ENCODE measurements around the gene CDKAL1. TPM values are rescaled to one million over a fixed set of nuclear protein-coding genes. Genes with fewer than 3 reads are reported as not detected.

CDKAL1 gene
- total RNA-seq, 2 experiments from 2014 or later, result 22.1 to 23.4 TPM

GRCh38 chr6:20876561-20876960 is 342.3 kb downstream of the CDKAL1 start:
- peaks cover 17% of the 10 kb centered on the region for H3K36me3 Mint-ChIP-seq (ENCODE audit: low read depth)
- ATAC-seq, result no peak
- CTCF ChIA-PET, result interaction anchor here (1.7 kb wide), 1 partner anchor 717 kb away, joined by 3 read pairs; the partner anchor contains the start of gene SOX4

GRCh38 chr6:20877008-20877937 is 343.0 kb downstream of the CDKAL1 start:
- peak; percentile 62 for DNase-seq
- ATAC-seq, result peak; percentile 98
- H3K27me3 Mint-ChIP-seq, result no peaks in the 10 kb centered on the region
- intact Hi-C loops (cut with DNase I, micrococcal nuclease), result loop anchor here (1.0 to 10.0 kb wide), 7 partner anchors 42 to 712 kb away; no protein-coding TSS in a partner anchor
- H3K36me3 Mint-ChIP-seq (ENCODE audit: low read depth), result peaks cover 24% of the 10 kb centered on the region
- CTCF ChIA-PET, result interaction anchor here (0.7 to 1.7 kb wide), 2 partner anchors 712 to 717 kb away, joined by 3 to 4 read pairs; partner anchors contain the start of gene SOX4
- POLR2A ChIA-PET, result interaction anchor here (0.5 to 1.1 kb wide), 4 partner anchors 42 to 590 kb away, joined by 3 to 7 read pairs (median 4); no protein-coding TSS in a partner anchor
- H3K4me1 Mint-ChIP-seq, result peaks cover 14% of the 10 kb centered on the region
- peaks cover 11% of the 10 kb centered on the region for H3K9me3 Mint-ChIP-seq (ENCODE audit: low read depth)
- H3K27ac Mint-ChIP-seq, result peak overlapping the region; percentile 74
- H3K4me3 Mint-ChIP-seq, result no peak overlapping the region

More at GRCh38 chr6:20876561-20876960, 342.3 kb downstream of the CDKAL1 start:
- intact Hi-C loops (cut with DNase I, micrococcal nuclease), result loop anchor here (2.0 to 10.0 kb wide), 4 partner anchors 388 to 712 kb away; no protein-coding TSS in a partner anchor
- peaks cover 3% of the 10 kb centered on the region for H3K9me3 Mint-ChIP-seq (ENCODE audit: low read depth)
- H3K27me3 Mint-ChIP-seq, result no peaks in the 10 kb centered on the region
- H3K4me3 Mint-ChIP-seq, result no peak overlapping the region
- H3K27ac Mint-ChIP-seq, result no peak overlapping the region
- DNase-seq, result no peak
- POLR2A ChIA-PET, result no interaction called here
- peaks cover 14% of the 10 kb centered on the region for H3K4me1 Mint-ChIP-seq

- intact Hi-C loops (cut with DNase I, micrococcal nuclease), result loop anchor here (5.0 to 10.0 kb wide), 3 partner anchors 386 to 708 kb away; no protein-coding TSS in a partner anchor
These were observed 344.9 kb downstream of the CDKAL1 start for GRCh38 chr6:20879121-20879520.

GRCh38 chr6:20879526-20879925 is 345.3 kb downstream of the CDKAL1 start:
- CTCF ChIA-PET, result interaction anchor here (0.6 kb wide), 1 partner anchor 636 kb away, joined by 3 read pairs; no protein-coding TSS in a partner anchor
- Mint-ChIP-seq H3K36me3 (ENCODE audit: low read depth) (peaks cover 40% of the 10 kb centered on the region), H3K4me1 (peaks cover 14% of the 10 kb centered on the region), H3K27ac (no peak overlapping the region), H3K27me3 (no peaks in the 10 kb centered on the region), H3K9me3 (ENCODE audit: low read depth) (peaks cover 22% of the 10 kb centered on the region), H3K4me3 (no peak overlapping the region)
- ATAC-seq (no peak), DNase-seq (no peak)
- POLR2A ChIA-PET, result no interaction called here
- intact Hi-C loops (cut with DNase I, micrococcal nuclease), result loop anchor here (5.0 to 10.0 kb wide), 3 partner anchors 385 to 708 kb away; no protein-coding TSS in a partner anchor

More at GRCh38 chr6:20879121-20879520, 344.9 kb downstream of the CDKAL1 start:
- CTCF ChIA-PET, result no interaction called here
- DNase-seq (no peak), ATAC-seq (no peak)
- H3K4me1 Mint-ChIP-seq, result peaks cover 14% of the 10 kb centered on the region
- no peak overlapping the region for H3K4me3 Mint-ChIP-seq
- no peaks in the 10 kb centered on the region for H3K27me3 Mint-ChIP-seq
- H3K9me3 Mint-ChIP-seq (ENCODE audit: low read depth), result peaks cover 18% of the 10 kb centered on the region
- H3K27ac Mint-ChIP-seq, result no peak overlapping the region
- POLR2A ChIA-PET, result no interaction called here
- peaks cover 36% of the 10 kb centered on the region for H3K36me3 Mint-ChIP-seq (ENCODE audit: low read depth)

GRCh38 chr6:20881365-20881764 is 347.1 kb downstream of the CDKAL1 start:
- Mint-ChIP-seq H3K4me1 (peaks cover 14% of the 10 kb centered on the region), H3K4me3 (no peak overlapping the region), H3K27ac (no peak overlapping the region), H3K36me3 (ENCODE audit: low read depth) (peaks cover 49% of the 10 kb centered on the region), H3K27me3 (no peaks in the 10 kb centered on the region), H3K9me3 (ENCODE audit: low read depth) (peaks cover 29% of the 10 kb centered on the region)
- intact Hi-C loops (cut with DNase I, micrococcal nuclease), result no loop called here
- CTCF ChIA-PET, result interaction anchor here (0.7 kb wide), 1 partner anchor 476 kb away, joined by 4 read pairs; no protein-coding TSS in a partner anchor
- POLR2A ChIA-PET, result no interaction called here
- DNase-seq, result no peak
- ATAC-seq, result no peak

GRCh38 chr6:20882014-20882413 is 347.8 kb downstream of the CDKAL1 start:
- Mint-ChIP-seq H3K36me3 (ENCODE audit: low read depth) (peaks cover 49% of the 10 kb centered on the region), H3K4me1 (peaks cover 12% of the 10 kb centered on the region), H3K4me3 (no peak overlapping the region), H3K27ac (no peak overlapping the region), H3K27me3 (no peaks in the 10 kb centered on the region), H3K9me3 (ENCODE audit: low read depth) (peaks cover 32% of the 10 kb centered on the region)
- intact Hi-C loops (cut with DNase I, micrococcal nuclease), result no loop called here
- ATAC-seq (no peak), DNase-seq (no peak)
- ChIA-PET POLR2A (no interaction called here), CTCF (interaction anchor here (0.7 kb wide), 1 partner anchor 476 kb away, joined by 4 read pairs; no protein-coding TSS in a partner anchor)

GRCh38 chr6:20885076-20885475 is 350.8 kb downstream of the CDKAL1 start:
- peaks cover 53% of the 10 kb centered on the region for H3K36me3 Mint-ChIP-seq (ENCODE audit: low read depth)
- no peak for DNase-seq
- no peak overlapping the region for H3K4me3 Mint-ChIP-seq
- ChIA-PET POLR2A (no interaction called here), CTCF (no interaction called here)
- H3K27ac Mint-ChIP-seq, result no peak overlapping the region
- H3K27me3 Mint-ChIP-seq, result no peaks in the 10 kb centered on the region
- intact Hi-C loops (cut with DNase I, micrococcal nuclease), result no loop called here
- peaks cover 40% of the 10 kb centered on the region for H3K9me3 Mint-ChIP-seq (ENCODE audit: low read depth)
- H3K4me1 Mint-ChIP-seq, result no peaks in the 10 kb centered on the region
- ATAC-seq, result no peak

- DNase-seq (no peak), ATAC-seq (no peak)
- H3K27ac Mint-ChIP-seq, result no peak overlapping the region
- ChIA-PET POLR2A (no interaction called here), CTCF (no interaction called here)
- H3K4me3 Mint-ChIP-seq, result no peak overlapping the region
- intact Hi-C loops (cut with DNase I, micrococcal nuclease), result no loop called here
- peaks cover 22% of the 10 kb centered on the region for H3K36me3 Mint-ChIP-seq (ENCODE audit: low read depth)
- peaks cover 12% of the 10 kb centered on the region for H3K9me3 Mint-ChIP-seq (ENCODE audit: low read depth)
- H3K27me3 Mint-ChIP-seq, result no peaks in the 10 kb centered on the region
- H3K4me1 Mint-ChIP-seq, result no peaks in the 10 kb centered on the region
These were observed 356.9 kb downstream of the CDKAL1 start for GRCh38 chr6:20891161-20891560.

- Mint-ChIP-seq H3K4me3 (no peak overlapping the region), H3K36me3 (ENCODE audit: low read depth) (peaks cover 28% of the 10 kb centered on the region), H3K27me3 (no peaks in the 10 kb centered on the region), H3K4me1 (no peaks in the 10 kb centered on the region), H3K9me3 (ENCODE audit: low read depth) (peaks cover 8% of the 10 kb centered on the region), H3K27ac (no peak overlapping the region)
- ATAC-seq (no peak), DNase-seq (no peak)
- intact Hi-C loops (cut with DNase I, micrococcal nuclease), result no loop called here
- ChIA-PET CTCF (no interaction called here), POLR2A (no interaction called here)
These were observed 358.1 kb downstream of the CDKAL1 start for GRCh38 chr6:20892365-20892764.

- Mint-ChIP-seq H3K27me3 (no peaks in the 10 kb centered on the region), H3K4me1 (no peaks in the 10 kb centered on the region), H3K27ac (no peak overlapping the region), H3K4me3 (no peak overlapping the region), H3K36me3 (ENCODE audit: low read depth) (peaks cover 24% of the 10 kb centered on the region), H3K9me3 (ENCODE audit: low read depth) (peaks cover 4% of the 10 kb centered on the region)
- ChIA-PET POLR2A (no interaction called here), CTCF (no interaction called here)
- no peak for DNase-seq
- no peak for ATAC-seq
- intact Hi-C loops (cut with DNase I, micrococcal nuclease), result no loop called here
These were observed 359.2 kb downstream of the CDKAL1 start for GRCh38 chr6:20893412-20893811.

GRCh38 chr6:20900389-20901160 is 366.3 kb downstream of the CDKAL1 start:
- Mint-ChIP-seq H3K36me3 (ENCODE audit: low read depth) (peaks cover 37% of the 10 kb centered on the region), H3K9me3 (ENCODE audit: low read depth) (peaks cover 10% of the 10 kb centered on the region), H3K27ac (no peak overlapping the region), H3K27me3 (no peaks in the 10 kb centered on the region), H3K4me1 (no peaks in the 10 kb centered on the region), H3K4me3 (no peak overlapping the region)
- ChIA-PET POLR2A (no interaction called here), CTCF (no interaction called here)
- ATAC-seq (no peak), DNase-seq (no peak)
- intact Hi-C loops (cut with DNase I, micrococcal nuclease), result no loop called here
